ENCODE measurements around the gene ITPRID1. TPM values are rescaled to one million over a fixed set of nuclear protein-coding genes. Genes with fewer than 3 reads are reported as not detected.

ITPRID1 gene
- total RNA-seq, 2 donors from 2014 or later = not detected

GRCh38 chr7:31553661-31554081, 39.8 kb downstream of the ITPRID1 start:
- H3K4me3 ChIP-seq = no peak overlapping the region
- no peak overlapping the region for H3K27ac ChIP-seq
- H3K9me3 ChIP-seq = no peaks in the 10 kb centered on the region
- TF ChIP-seq CTCF (IDR thresholded peaks at IDR 0.05) = no peak
- no peaks in the 10 kb centered on the region for H3K36me3 ChIP-seq
- peaks cover 0 to 11% of the 10 kb centered on the region in 2 donors for H3K4me1 ChIP-seq (ENCODE audit: control insufficient read depth in 1 of 2, low read depth in 2 of 2)
- no peak for ATAC-seq (ENCODE audit: insufficient number of reproducible peaks, low FRiP score, low read depth)
- no peaks in the 10 kb centered on the region for H3K27me3 ChIP-seq (replicated peaks; ENCODE audit: insufficient read depth)
- no peak for DNase-seq (ENCODE audit: low spot score)

- no peaks in the 10 kb centered on the region for H3K36me3 ChIP-seq
- DNase-seq (ENCODE audit: low spot score) (no peak), ATAC-seq (ENCODE audit: insufficient number of reproducible peaks, low FRiP score, low read depth) (no peak)
- TF ChIP-seq CTCF (IDR thresholded peaks at IDR 0.05) = no peak
- H3K4me1 ChIP-seq (ENCODE audit: control insufficient read depth in 1 of 2, low read depth in 2 of 2) = no peaks in the 10 kb centered on the region
- no peak overlapping the region for H3K4me3 ChIP-seq
- no peak overlapping the region for H3K27ac ChIP-seq
- no peaks in the 10 kb centered on the region for H3K9me3 ChIP-seq
- H3K27me3 ChIP-seq (replicated peaks; ENCODE audit: insufficient read depth) = no peaks in the 10 kb centered on the region
Measured at GRCh38 chr7:31562002-31562401, 48.1 kb downstream of the ITPRID1 start.

- H3K27me3 ChIP-seq (replicated peaks; ENCODE audit: insufficient read depth) = no peaks in the 10 kb centered on the region
Measured at GRCh38 chr7:31563522-31563921, 49.6 kb downstream of the ITPRID1 start.

GRCh38 chr7:31563951-31564350, 50.1 kb downstream of the ITPRID1 start:
- TF ChIP-seq CTCF (IDR thresholded peaks at IDR 0.05) = no peak
- H3K4me3 ChIP-seq = no peak overlapping the region
- no peak for ATAC-seq (ENCODE audit: insufficient number of reproducible peaks, low FRiP score, low read depth)

More at GRCh38 chr7:31563522-31563921, 49.6 kb downstream of the ITPRID1 start:
- H3K4me1 ChIP-seq (ENCODE audit: control insufficient read depth in 1 of 2, low read depth in 2 of 2) = no peaks in the 10 kb centered on the region
- ATAC-seq (ENCODE audit: insufficient number of reproducible peaks, low FRiP score, low read depth) (no peak), DNase-seq (ENCODE audit: low spot score) (no peak)
- no peak for TF ChIP-seq CTCF (IDR thresholded peaks at IDR 0.05)
- H3K27ac ChIP-seq = no peak overlapping the region
- H3K9me3 ChIP-seq = no peaks in the 10 kb centered on the region
- H3K4me3 ChIP-seq = no peak overlapping the region
- H3K36me3 ChIP-seq = no peaks in the 10 kb centered on the region

GRCh38 chr7:31564661-31565060, 50.8 kb downstream of the ITPRID1 start:
- Histone ChIP-seq H3K27me3 (replicated peaks; ENCODE audit: insufficient read depth) (no peaks in the 10 kb centered on the region), H3K36me3 (no peaks in the 10 kb centered on the region), H3K4me1 (ENCODE audit: control insufficient read depth in 1 of 2, low read depth in 2 of 2) (no peaks in the 10 kb centered on the region), H3K27ac (no peak overlapping the region), H3K9me3 (no peaks in the 10 kb centered on the region), H3K4me3 (no peak overlapping the region)
- no peak for TF ChIP-seq CTCF (IDR thresholded peaks at IDR 0.05)
- ATAC-seq (ENCODE audit: insufficient number of reproducible peaks, low FRiP score, low read depth) (no peak), DNase-seq (ENCODE audit: low spot score) (no peak)

More at GRCh38 chr7:31563951-31564350, 50.1 kb downstream of the ITPRID1 start:
- DNase-seq (ENCODE audit: low spot score) = no peak
- H3K9me3 ChIP-seq = no peaks in the 10 kb centered on the region
- no peaks in the 10 kb centered on the region for H3K4me1 ChIP-seq (ENCODE audit: control insufficient read depth in 1 of 2, low read depth in 2 of 2)
- H3K36me3 ChIP-seq = no peaks in the 10 kb centered on the region
- no peak overlapping the region for H3K27ac ChIP-seq
- H3K27me3 ChIP-seq (replicated peaks; ENCODE audit: insufficient read depth) = no peaks in the 10 kb centered on the region
